CD14-positive monocyte (primary cell): ENCODE data around the gene DNAH1. TPM values are rescaled to one million over a fixed set of nuclear protein-coding genes. Genes with fewer than 3 reads are reported as not detected.

ENCODE experiments used
- DNase-seq, 3 donors: peaks; one replicate each; pipeline ENCODE4 v3.0.0-alpha.2; 2011 to 2022
- H2AFZ ChIP-seq: 2 replicates; pipeline ENCODE4 v1.6.0; 2012; ENCODE audit warnings: mild to moderate bottlenecking, low read depth, low read length, inconsistent platforms; ENCODE audit not compliant: insufficient read depth, poor library complexity, severe bottlenecking
- H3K27ac ChIP-seq, 2 donors: 1 replicate in 1 of 2; 2 replicates in 1 of 2; pipeline ENCODE4 v1.5.1; 2012 to 2013; ENCODE audit warnings: low read length in 2 of 2, control low read depth in 1 of 2, inconsistent platforms in 1 of 2, low read depth in 1 of 2, mild to moderate bottlenecking in 1 of 2
- H3K27me3 ChIP-seq, 2 donors: one replicate each; pipeline versions ENCODE4 v1.6.0 to v1.6.1; 2011 to 2013; ENCODE audit warnings: low read length in 2 of 2; ENCODE audit not compliant: control insufficient read depth in 2 of 2, insufficient read depth in 2 of 2
- H3K36me3 ChIP-seq, 2 donors: replicated peaks in 1 of 2; 1 replicate in 1 of 2; 2 replicates in 1 of 2; pipeline versions ENCODE4 v1.5.1 to v1.6.1; 2012 to 2013; ENCODE audit warnings: low read length in 2 of 2, control low read depth in 1 of 2, inconsistent platforms in 1 of 2, mild to moderate bottlenecking in 1 of 2; ENCODE audit not compliant: insufficient read depth in 2 of 2, control insufficient read depth in 1 of 2
- H3K4me1 ChIP-seq, 2 donors: 1 replicate in 1 of 2; 2 replicates in 1 of 2; pipeline versions ENCODE4 v1.5.1 to v1.6.1; 2012 to 2013; ENCODE audit warnings: low read length in 2 of 2, control low read depth in 1 of 2, inconsistent platforms in 1 of 2, mild to moderate bottlenecking in 1 of 2, moderate library complexity in 1 of 2; ENCODE audit not compliant: insufficient read depth in 2 of 2, control insufficient read depth in 1 of 2
- H3K4me2 ChIP-seq: replicated peaks from 2 replicates; pipeline ENCODE3; 2012; ENCODE audit warnings: low read length, moderate library complexity, mild to moderate bottlenecking; ENCODE audit not compliant: poor library complexity, severe bottlenecking; ENCODE audit errors: extremely low read depth
- H3K4me3 ChIP-seq, 3 experiments: fragments of 200-600 bp in 1 of 3; sonication (generic) in 1 of 3; replicated peaks in 1 of 3; 1 replicate in 2 of 3; 2 replicates in 1 of 3; pipeline ENCODE4 v1.5.1; 2011 to 2013; ENCODE audit warnings: low read length in 3 of 3, mild to moderate bottlenecking in 3 of 3, control low read depth in 2 of 3, low read depth in 2 of 3, inconsistent platforms in 1 of 3, moderate library complexity in 1 of 3
- H3K79me2 ChIP-seq: 2 replicates; pipeline ENCODE4 v1.6.0; 2012; ENCODE audit warnings: mild to moderate bottlenecking, control low read depth, inconsistent platforms, low read length, moderate library complexity; ENCODE audit not compliant: insufficient read depth
- H3K9ac ChIP-seq: 2 replicates; pipeline ENCODE4 v1.6.0; 2017; ENCODE audit warnings: low read length, mild to moderate bottlenecking; ENCODE audit not compliant: insufficient read depth, poor library complexity, severe bottlenecking
- H3K9me3 ChIP-seq, 2 donors: replicated peaks in 1 of 2; 1 replicate in 1 of 2; 2 replicates in 1 of 2; pipeline versions ENCODE4 v1.5.1 to v1.6.1; 2012 to 2013; ENCODE audit warnings: low read length in 2 of 2, control low read depth in 1 of 2; ENCODE audit not compliant: control insufficient read depth in 1 of 2, insufficient read depth in 1 of 2
- H4K20me1 ChIP-seq: 2 replicates; pipeline ENCODE4 v1.6.0; 2012; ENCODE audit warnings: mild to moderate bottlenecking, low read length, control low read depth, moderate library complexity; ENCODE audit not compliant: insufficient read depth
- H3K27ac Mint-ChIP-seq, 7 donors: one replicate each; pipeline ENCODE4 v1.8.0; 2020; ENCODE audit warnings: mild to moderate bottlenecking in 7 of 7, mixed read lengths in 7 of 7, moderate library complexity in 6 of 7, inconsistent platforms in 2 of 7
- H3K27me3 Mint-ChIP-seq, 3 donors: one replicate each; pipeline ENCODE4 v1.8.0; 2021 to 2022; ENCODE audit warnings: low read depth in 3 of 3, mild to moderate bottlenecking in 3 of 3, mixed read lengths in 3 of 3, moderate library complexity in 3 of 3, inconsistent platforms in 1 of 3
- H3K36me3 Mint-ChIP-seq, 2 donors: one replicate each; pipeline ENCODE4 v1.8.0; 2020; ENCODE audit warnings: mixed read lengths in 2 of 2, inconsistent platforms in 1 of 2, mild to moderate bottlenecking in 1 of 2
- H3K4me1 Mint-ChIP-seq: one replicate; pipeline ENCODE4 v1.8.0; 2020; ENCODE audit warnings: mild to moderate bottlenecking, mixed read lengths
- H3K4me3 Mint-ChIP-seq, 2 donors: one replicate each; pipeline ENCODE4 v1.8.0; 2020; ENCODE audit warnings: mild to moderate bottlenecking in 2 of 2, mixed read lengths in 2 of 2, moderate library complexity in 1 of 2
- H3K9me3 Mint-ChIP-seq, 7 donors: one replicate each; pipeline ENCODE4 v1.8.0; 2020 to 2022; ENCODE audit warnings: mixed read lengths in 7 of 7, mild to moderate bottlenecking in 6 of 7, moderate library complexity in 6 of 7, inconsistent platforms in 2 of 7
- CTCF ChIP-seq: fragments of 200-600 bp; IDR thresholded peaks from one replicate; pipeline ENCODE4 v1.8.0; 2022; ENCODE audit warnings: antibody characterized with exemption, mild to moderate bottlenecking
- WGBS: methylation state at CpG from one replicate; pipeline ENCODE4 v1.1.5; 2013; ENCODE audit warnings: missing lambda C conversion rate; ENCODE audit not compliant: insufficient coverage; 5-methylcytosine and 5-hydroxymethylcytosine counted together
- intact Hi-C, 2 donors: fragments of 100-400 bp; cut with micrococcal nuclease; formaldehyde crosslinking; loops; one replicate each; pipeline versions ENCODE4 v1.15.0 to v1.15.1; 2023
- polyA plus RNA-seq, 3 donors: library from polyadenylated mRNA; depleted of rRNA in 1 of 3; unstranded in 2 of 3; stranded (reverse) in 1 of 3; fragments of 300-500 nt in 2 of 3; fragments of >200 nt in 1 of 3; fragmentation: Illumina TruSeq in 2 of 3; gene quantifications; 1 replicate in 2 of 3; 2 replicates in 1 of 3; pipeline ENCODE4 v1.2.3, GENCODE V29; 2012 to 2021
- small RNA-seq: library from RNA; depleted of rRNA; stranded (forward); fragments of <200 nt; gene quantifications from one replicate; pipeline ENCODE3, GENCODE V24; 2012; ENCODE audit warnings: low read depth; ENCODE audit not compliant: insufficient read length

Gene DNAH1
- polyA plus RNA-seq, 3 donors, result 0.15 to 47.0 (median 0.25) TPM

- Mint-ChIP-seq H3K4me1 (peaks cover 6% of the 10 kb centered on the region), H3K4me3 (no peak overlapping the region), H3K27me3 (peaks cover 2 to 9% (median 7%) of the 10 kb centered on the region in 3 donors), H3K9me3 (peaks cover 0 to 9% (median 3%) of the 10 kb centered on the region in 7 donors), H3K27ac (peak overlapping the region in 2 of 7 donors; percentile 51 to 54), H3K36me3 (no peaks in the 10 kb centered on the region)
- H3K79me2 ChIP-seq, result no peaks in the 10 kb centered on the region
- H3K9ac ChIP-seq, result no peak overlapping the region
- H3K4me2 ChIP-seq, result no peak overlapping the region
- no peaks in the 10 kb centered on the region for H4K20me1 ChIP-seq
- H3K4me1 ChIP-seq, result peaks cover 5 to 11% of the 10 kb centered on the region in 2 donors
- intact Hi-C loops, result loop anchor here in 1 of 2 donors (1.0 kb wide), 1 partner anchor 19 kb away; no protein-coding TSS in a partner anchor
- H3K9me3 ChIP-seq, result no peaks in the 10 kb centered on the region
- H3K4me3 ChIP-seq, result no peak overlapping the region
- 84% methylated on average over 10 of the region's 12 CpGs for WGBS
- TF ChIP-seq CTCF, result no peak
- no peaks in the 10 kb centered on the region for H3K36me3 ChIP-seq
- no peak overlapping the region for H2AFZ ChIP-seq
- H3K27ac ChIP-seq, result no peak overlapping the region
- no peak for DNase-seq
- no peaks in the 10 kb centered on the region for H3K27me3 ChIP-seq
Measured at GRCh38 chr3:52447512-52448355, 131.6 kb downstream of the DNAH1 start.

Small RNA genes within 50 kb of the gene (small RNA-seq; reads per million reads assigned to genes)
- gene MIR135A1 (not detected), gene MIRLET7G (500 reads per million, percentile 98 among the genes with 10 or more reads in this experiment)

Other genes starting within 250 kb of the DNAH1 start
- gene POC1A, start 161.9 kb upstream of the DNAH1 start, polyA plus RNA-seq, result 1 to 10 TPM; 1.2 to 2.0 (median 1.5) TPM
- 10 to 100 TPM; 20.9 to 84.7 (median 38.7) TPM for gene ALAS1, start 118.2 kb upstream of the DNAH1 start, polyA plus RNA-seq
- gene TLR9, start 90.7 kb upstream of the DNAH1 start, polyA plus RNA-seq, result under 1 TPM in 1 of 3 donors, not detected in 2; 0.91 TPM
- gene TWF2, start 77.2 kb upstream of the DNAH1 start, polyA plus RNA-seq, result 100 to 1,000 TPM; 141 to 199 (median 176) TPM
- 100 to 1,000 TPM in 2 of 3 donors, 10 to 100 TPM in 1; 92.8 to 144 (median 120) TPM for gene PPM1M, start 70.6 kb upstream of the DNAH1 start, polyA plus RNA-seq
- gene WDR82, start 37.7 kb upstream of the DNAH1 start, polyA plus RNA-seq, result 10 to 100 TPM; 27.3 to 33.4 (median 32.3) TPM
- 10 to 100 TPM in 1 of 3 donors, 1 to 10 TPM in 2; 8.3 to 37.5 (median 8.4) TPM for gene GLYCTK, start 28.5 kb upstream of the DNAH1 start, polyA plus RNA-seq
- gene BAP1, start 93.7 kb downstream of the DNAH1 start, polyA plus RNA-seq, result 10 to 100 TPM; 11.2 to 73.9 (median 12.9) TPM
- gene PHF7, start 94.3 kb downstream of the DNAH1 start, polyA plus RNA-seq, result 10 to 100 TPM in 1 of 3 donors, 1 to 10 TPM in 2; 3.3 to 11.4 (median 6.2) TPM
- gene SEMA3G, start 128.8 kb downstream of the DNAH1 start, polyA plus RNA-seq, result under 1 TPM in 1 of 3 donors, not detected in 2; 0.03 TPM
- not detected for gene TNNC1, start 137.7 kb downstream of the DNAH1 start, polyA plus RNA-seq
- 100 to 1,000 TPM in 1 of 3 donors, 10 to 100 TPM in 1, 1 to 10 TPM in 1; 9.7 to 106 (median 13.1) TPM for gene NISCH, start 139.3 kb downstream of the DNAH1 start, polyA plus RNA-seq
- 100 to 1,000 TPM in 1 of 3 donors, 10 to 100 TPM in 1, 1 to 10 TPM in 1; 3.8 to 535 (median 15.8) TPM for gene STAB1, start 179.0 kb downstream of the DNAH1 start, polyA plus RNA-seq
- gene NT5DC2, start 217.5 kb downstream of the DNAH1 start, polyA plus RNA-seq, result 10 to 100 TPM in 1 of 3 donors, under 1 TPM in 2; 0.66 to 28.4 (median 0.67) TPM
- 10 to 100 TPM in 2 of 3 donors, 1 to 10 TPM in 1; 1.4 to 52.1 (median 43.3) TPM for gene UQCC5, start 220.3 kb downstream of the DNAH1 start, polyA plus RNA-seq